Measurements from ENCODE around the gene SETD2. TPM values are rescaled to one million over a fixed set of nuclear protein-coding genes. Genes with fewer than 3 reads are reported as not detected.

Gene SETD2
- total RNA-seq, 2 experiments from 2014 or later: 55.7 to 74.5 TPM

DNA sequence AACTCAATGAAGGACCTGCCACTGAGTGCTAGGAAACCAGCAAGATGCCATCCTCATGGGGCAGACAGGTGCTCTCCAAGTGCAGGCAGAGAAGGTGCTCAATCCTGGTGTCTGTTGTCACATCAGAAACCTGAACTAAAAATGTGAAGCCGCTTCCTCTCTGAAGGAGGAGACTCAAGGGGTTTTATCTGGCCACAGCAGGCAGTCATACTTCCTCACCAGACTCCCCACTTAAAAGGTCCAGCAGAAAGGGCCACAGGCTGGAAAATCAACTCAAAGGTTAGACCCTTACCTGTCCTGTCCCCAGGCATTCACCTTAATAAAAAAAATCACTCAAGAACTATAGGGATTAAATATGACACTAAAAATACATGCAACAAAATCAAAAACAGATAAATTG lies 192.2 kb downstream of the SETD2 start:
- ChIA-PET CTCF (ENCODE audit: unreplicated experiment) (no interaction called here), POLR2A (interaction anchor here (1.1 kb wide), 1 partner anchor 13 kb away, joined by 3 read pairs; no protein-coding TSS in a partner anchor)
- Histone ChIP-seq H3K79me2 (ENCODE audit: insufficient read depth, low read depth, low read length) (peaks cover 95% of the 10 kb centered on the region), H4K20me1 (ENCODE audit: insufficient read depth, low read length) (peaks cover 42% of the 10 kb centered on the region), H3K4me3 (ENCODE audit: low read depth, low read length, poor library complexity, severe bottlenecking) (peak overlapping the region; percentile 56), H3K36me3 (ENCODE audit: insufficient read depth, low read length) (peaks cover 86% of the 10 kb centered on the region), H3K4me1 (ENCODE audit: insufficient read depth, low read length, poor library complexity, severe bottlenecking) (peaks cover 84% of the 10 kb centered on the region), H3K27ac (ENCODE audit: low read depth, low read length, poor library complexity, severe bottlenecking) (peak overlapping the region; percentile 87), H3K9me3 (ENCODE audit: low read length) (no peaks in the 10 kb centered on the region), H2AFZ (ENCODE audit: low read length) (no peak overlapping the region), H3K4me2 (ENCODE audit: low read length) (peak overlapping the region; percentile 88), H3K9me2 (ENCODE audit: insufficient read depth, low read length) (no peaks in the 10 kb centered on the region)
- intact Hi-C loops (cut with micrococcal nuclease; ENCODE audit: unreplicated experiment): loop anchor here (1.0 to 5.0 kb wide), 3 partner anchors 19 to 424 kb away; no protein-coding TSS in a partner anchor
- TF ChIP-seq EZH2phosphoT487 (IDR thresholded peaks at IDR 0.05; ENCODE audit: borderline replicate concordance, low read depth, low read length): no peak
- TF ChIP-seq CTCF (conservative IDR thresholded peaks at IDR 0.05; ENCODE audit: low read length): 0 out of 2 replicates have a peak, but pooled peaks have one; percentile 13
- BruUV-seq (replicated peaks): no TSS peak
- DNase-seq (ENCODE audit: low spot score): peak; percentile 76

DNA sequence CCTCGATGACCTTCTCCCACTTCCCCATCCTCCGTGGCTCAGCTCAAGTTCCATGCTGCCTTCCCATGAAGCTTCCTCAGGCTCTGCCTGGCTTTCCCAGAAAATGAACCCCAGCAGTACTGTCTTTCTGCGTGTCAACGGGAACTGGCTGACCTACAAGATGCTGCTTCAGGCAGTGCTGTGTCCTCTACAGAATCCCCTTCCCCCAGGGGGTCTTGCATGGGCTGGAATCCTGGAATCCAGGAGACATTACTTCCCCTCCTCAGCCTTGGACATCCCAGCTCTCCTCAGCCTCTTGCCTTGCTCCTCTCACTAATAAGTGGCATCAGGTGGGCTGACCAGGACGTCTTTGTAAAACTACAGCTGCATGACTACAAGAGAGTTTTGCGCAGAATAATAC lies 192.8 kb downstream of the SETD2 start:
- H3K36me3 ChIP-seq (ENCODE audit: insufficient read depth, low read length): peaks cover 92% of the 10 kb centered on the region
- H3K4me3 ChIP-seq (ENCODE audit: low read depth, low read length, poor library complexity, severe bottlenecking): peak overlapping the region; percentile 56
- H2AFZ ChIP-seq (ENCODE audit: low read length): no peak overlapping the region
- no peaks in the 10 kb centered on the region for H3K9me3 ChIP-seq (ENCODE audit: low read length)
- peaks cover 100% of the 10 kb centered on the region for H3K79me2 ChIP-seq (ENCODE audit: insufficient read depth, low read depth, low read length)
- TF ChIP-seq EZH2phosphoT487 (IDR thresholded peaks at IDR 0.05; ENCODE audit: borderline replicate concordance, low read depth, low read length) (no peak), CTCF (conservative IDR thresholded peaks at IDR 0.05; ENCODE audit: low read length) (no peak)
- intact Hi-C loops (cut with micrococcal nuclease; ENCODE audit: unreplicated experiment): loop anchor here (2.0 to 5.0 kb wide), 2 partner anchors 18 to 424 kb away; no protein-coding TSS in a partner anchor
- no peaks in the 10 kb centered on the region for H3K9me2 ChIP-seq (ENCODE audit: insufficient read depth, low read length)
- H3K4me2 ChIP-seq (ENCODE audit: low read length): peak overlapping the region; percentile 88
- ChIA-PET CTCF (ENCODE audit: unreplicated experiment) (interaction anchor here (0.8 kb wide), 1 partner anchor 47 kb away, joined by 3 read pairs; no protein-coding TSS in a partner anchor), POLR2A (interaction anchor here (1.1 to 1.4 kb wide), 2 partner anchors 9 to 13 kb away, joined by 3 to 4 read pairs; partner anchors contain the start of gene NBEAL2)
- no TSS peak for BruUV-seq (replicated peaks)
- DNase-seq (ENCODE audit: low spot score): no peak
- peaks cover 46% of the 10 kb centered on the region for H4K20me1 ChIP-seq (ENCODE audit: insufficient read depth, low read length)
- H3K4me1 ChIP-seq (ENCODE audit: insufficient read depth, low read length, poor library complexity, severe bottlenecking): peaks cover 87% of the 10 kb centered on the region
- peak overlapping the region; percentile 87 for H3K27ac ChIP-seq (ENCODE audit: low read depth, low read length, poor library complexity, severe bottlenecking)
